ENCODE results near the gene THSD4. TPM values are rescaled to one million over a fixed set of nuclear protein-coding genes. Genes with fewer than 3 reads are reported as not detected.

Gene THSD4
- polyA plus RNA-seq, 2 of the 4 experiments (the other 2 are of a cell fraction) = 15.8 to 40.7 TPM

DNA sequence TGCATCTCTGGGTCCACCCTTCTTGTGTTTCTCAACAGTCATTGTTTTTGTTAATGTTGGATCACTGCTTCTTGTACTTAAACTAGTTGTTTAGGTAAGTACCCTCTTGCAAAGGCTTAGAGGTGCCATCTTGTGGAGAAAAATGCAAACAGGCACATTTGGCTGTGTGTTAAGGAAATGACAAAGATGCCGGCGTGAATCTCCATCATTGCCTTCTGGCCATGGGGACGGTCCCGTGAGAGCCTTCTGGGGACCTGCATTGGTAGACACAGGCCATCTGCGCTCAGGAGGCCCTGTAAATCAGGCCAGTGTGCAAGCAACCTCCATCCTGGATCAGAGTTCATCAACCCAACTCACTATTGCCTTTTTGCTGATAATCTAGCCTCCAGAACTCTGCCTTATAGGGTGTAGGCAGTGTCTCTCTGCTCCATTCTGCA, 536.5 kb downstream of the THSD4 start:
- ChIA-PET CTCF (interaction anchor here (0.6 to 3.8 kb wide), 35 partner anchors 9 to 654 kb away, joined by 3 to 30 read pairs (median 4); no protein-coding TSS in a partner anchor), POLR2A (no interaction called here)
- Histone ChIP-seq H3K4me3 (no peak overlapping the region), H3K27ac (peak overlapping the region; percentile 22 to 69), H3K4me1 (peaks cover 8% of the 10 kb centered on the region; the same call in 2 of the 3 replicates), H3K9me3 (no peaks in the 10 kb centered on the region), H3K4me2 (peak overlapping the region; percentile 32)
- 19% methylated on average over 5 of the region's 5 CpGs for WGBS (ENCODE audit: missing lambda C conversion rate)
- TF ChIP-seq RNF2 (IDR thresholded peaks at IDR 0.05; ENCODE audit: borderline replicate concordance, low read depth) (no peak), CBX8 (IDR thresholded peaks at IDR 0.05) (no peak), SMC3 (IDR thresholded peaks at IDR 0.05) (peak; percentile 92), PHF8 (IDR thresholded peaks at IDR 0.05; ENCODE audit: borderline replicate concordance, low read depth) (no peak), RAD21 (conservative IDR thresholded peaks at IDR 0.05 in 1 of 2, IDR thresholded peaks at IDR 0.05 in 1 of 2) (peak; percentile 89 to 91), MAFK (IDR thresholded peaks at IDR 0.05; ENCODE audit: partially characterized antibody) (peak; percentile 86)
- TF ChIP-seq, protein P1, sequence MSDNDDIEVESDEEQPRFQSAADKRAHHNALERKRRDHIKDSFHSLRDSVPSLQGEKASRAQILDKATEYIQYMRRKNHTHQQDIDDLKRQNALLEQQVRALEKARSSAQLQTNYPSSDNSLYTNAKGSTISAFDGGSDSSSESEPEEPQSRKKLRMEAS (IDR thresholded peaks at IDR 0.05) = peak; percentile 21; the same call in 1 of the 2 replicates
- TF ChIP-seq, protein P2, sequence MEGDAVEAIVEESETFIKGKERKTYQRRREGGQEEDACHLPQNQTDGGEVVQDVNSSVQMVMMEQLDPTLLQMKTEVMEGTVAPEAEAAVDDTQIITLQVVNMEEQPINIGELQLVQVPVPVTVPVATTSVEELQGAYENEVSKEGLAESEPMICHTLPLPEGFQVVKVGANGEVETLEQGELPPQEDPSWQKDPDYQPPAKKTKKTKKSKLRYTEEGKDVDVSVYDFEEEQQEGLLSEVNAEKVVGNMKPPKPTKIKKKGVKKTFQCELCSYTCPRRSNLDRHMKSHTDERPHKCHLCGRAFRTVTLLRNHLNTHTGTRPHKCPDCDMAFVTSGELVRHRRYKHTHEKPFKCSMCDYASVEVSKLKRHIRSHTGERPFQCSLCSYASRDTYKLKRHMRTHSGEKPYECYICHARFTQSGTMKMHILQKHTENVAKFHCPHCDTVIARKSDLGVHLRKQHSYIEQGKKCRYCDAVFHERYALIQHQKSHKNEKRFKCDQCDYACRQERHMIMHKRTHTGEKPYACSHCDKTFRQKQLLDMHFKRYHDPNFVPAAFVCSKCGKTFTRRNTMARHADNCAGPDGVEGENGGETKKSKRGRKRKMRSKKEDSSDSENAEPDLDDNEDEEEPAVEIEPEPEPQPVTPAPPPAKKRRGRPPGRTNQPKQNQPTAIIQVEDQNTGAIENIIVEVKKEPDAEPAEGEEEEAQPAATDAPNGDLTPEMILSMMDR (IDR thresholded peaks at IDR 0.05) = peak; percentile 87
- DNase-seq (ENCODE audit: low read depth in 1 of 2, low spot score in 1 of 2) (peak; percentile 51 to 86), ATAC-seq (peak; percentile 72 to 94), FAIRE-seq (peak; percentile 98)

DNA sequence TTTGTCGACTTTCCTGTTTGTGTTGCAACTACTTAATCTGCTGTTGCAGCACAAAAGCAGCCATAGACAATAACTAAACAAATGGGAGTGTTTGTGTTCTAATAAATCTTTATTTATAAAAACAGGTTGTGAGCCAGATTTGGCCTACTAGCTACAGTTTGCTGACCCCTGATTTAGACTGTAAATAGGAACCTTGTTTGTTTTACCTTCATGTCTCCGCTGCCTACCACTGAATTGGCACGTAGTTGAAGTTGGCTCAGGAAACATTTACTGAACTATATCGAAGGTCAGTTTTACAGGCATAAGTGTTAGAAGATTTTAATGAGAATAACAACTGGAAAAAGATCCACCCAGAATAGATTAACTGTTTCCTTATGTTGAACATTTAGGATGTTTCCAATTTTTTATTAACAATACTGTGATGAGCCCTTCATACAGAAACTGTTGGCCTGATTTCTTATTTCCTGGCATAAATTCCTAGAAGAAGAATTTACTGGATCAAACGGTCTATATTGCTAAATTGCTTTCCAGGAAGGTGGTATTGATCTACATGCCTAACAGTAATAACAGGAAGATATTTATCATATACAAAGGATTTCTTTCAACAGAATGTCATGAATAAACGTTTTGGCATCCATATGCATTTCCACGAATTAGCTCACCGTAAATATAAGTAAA, 538.9 kb downstream of the THSD4 start:
- Histone ChIP-seq H3K4me2 (no peak overlapping the region), H3K4me3 (no peak overlapping the region), H3K4me1 (peaks cover 11% of the 10 kb centered on the region; the same call in 2 of the 3 replicates), H3K27ac (no peak overlapping the region), H3K9me3 (no peaks in the 10 kb centered on the region)
- no peak for DNase-seq (ENCODE audit: low read depth in 1 of 2, low spot score in 1 of 2)
- no peak for FAIRE-seq
- ATAC-seq = no peak
- WGBS (ENCODE audit: missing lambda C conversion rate) = 69% methylated on average over 8 of the region's 8 CpGs
- TF ChIP-seq MAFK (IDR thresholded peaks at IDR 0.05; ENCODE audit: partially characterized antibody) (peak; percentile 42), BHLHE40 (IDR thresholded peaks at IDR 0.05; ENCODE audit: low read depth, low read length) (no peak)
- POLR2A ChIA-PET = no interaction called here
- CTCF ChIA-PET = interaction anchor here (0.9 to 3.8 kb wide), 6 partner anchors 7 to 268 kb away, joined by 3 to 30 read pairs (median 12); no protein-coding TSS in a partner anchor

DNA sequence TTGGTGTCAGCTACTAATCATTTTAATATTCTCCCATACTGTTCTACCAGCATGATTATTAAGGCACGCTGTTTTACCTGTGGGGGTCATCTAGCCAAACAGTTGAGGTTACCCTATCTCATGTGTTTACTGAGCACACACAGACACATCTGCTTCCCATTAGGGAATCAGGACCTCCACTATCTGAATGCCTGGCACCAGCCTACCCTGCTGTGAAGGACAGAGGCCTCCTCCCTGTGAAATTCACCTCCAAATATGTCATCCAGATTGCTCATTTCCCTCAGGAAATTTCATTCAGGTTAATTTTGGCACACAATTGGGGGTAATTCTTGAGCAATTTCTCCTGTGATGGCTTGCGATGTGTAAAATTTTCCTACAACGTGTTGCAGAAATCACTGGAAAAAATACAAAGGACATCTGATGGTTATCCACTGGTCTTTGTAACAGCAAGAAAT, 539.5 kb downstream of the THSD4 start:
- ChIA-PET CTCF (no interaction called here), POLR2A (no interaction called here)
- DNase-seq (ENCODE audit: low read depth in 1 of 2, low spot score in 1 of 2) (no peak), ATAC-seq (no peak), FAIRE-seq (no peak)
- TF ChIP-seq CEBPB (IDR thresholded peaks at IDR 0.05) = no peak
- no peak for TF ChIP-seq EHMT2 (IDR thresholded peaks at IDR 0.05; ENCODE audit: low read depth)
- TF ChIP-seq, protein P3, sequence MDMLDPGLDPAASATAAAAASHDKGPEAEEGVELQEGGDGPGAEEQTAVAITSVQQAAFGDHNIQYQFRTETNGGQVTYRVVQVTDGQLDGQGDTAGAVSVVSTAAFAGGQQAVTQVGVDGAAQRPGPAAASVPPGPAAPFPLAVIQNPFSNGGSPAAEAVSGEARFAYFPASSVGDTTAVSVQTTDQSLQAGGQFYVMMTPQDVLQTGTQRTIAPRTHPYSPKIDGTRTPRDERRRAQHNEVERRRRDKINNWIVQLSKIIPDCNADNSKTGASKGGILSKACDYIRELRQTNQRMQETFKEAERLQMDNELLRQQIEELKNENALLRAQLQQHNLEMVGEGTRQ (IDR thresholded peaks at IDR 0.05) = no peak
- no peak for TF ChIP-seq KDM1A (IDR thresholded peaks at IDR 0.05; ENCODE audit: low read depth)
- TF ChIP-seq MAFK (IDR thresholded peaks at IDR 0.05; ENCODE audit: partially characterized antibody) = no peak
- TF ChIP-seq RAD21 (conservative IDR thresholded peaks at IDR 0.05 in 1 of 2, IDR thresholded peaks at IDR 0.05 in 1 of 2) = no peak
- TF ChIP-seq, protein P4, sequence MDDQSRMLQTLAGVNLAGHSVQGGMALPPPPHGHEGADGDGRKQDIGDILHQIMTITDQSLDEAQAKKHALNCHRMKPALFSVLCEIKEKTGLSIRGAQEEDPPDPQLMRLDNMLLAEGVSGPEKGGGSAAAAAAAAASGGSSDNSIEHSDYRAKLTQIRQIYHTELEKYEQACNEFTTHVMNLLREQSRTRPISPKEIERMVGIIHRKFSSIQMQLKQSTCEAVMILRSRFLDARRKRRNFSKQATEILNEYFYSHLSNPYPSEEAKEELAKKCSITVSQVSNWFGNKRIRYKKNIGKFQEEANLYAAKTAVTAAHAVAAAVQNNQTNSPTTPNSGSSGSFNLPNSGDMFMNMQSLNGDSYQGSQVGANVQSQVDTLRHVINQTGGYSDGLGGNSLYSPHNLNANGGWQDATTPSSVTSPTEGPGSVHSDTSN (IDR thresholded peaks at IDR 0.05) = no peak
- TF ChIP-seq ZNF302 (CRISPR knock-in tag; IDR thresholded peaks at IDR 0.05) = no peak
- H3K27ac ChIP-seq = no peak overlapping the region
- 86% methylated on average over 3 of the region's 3 CpGs for WGBS (ENCODE audit: missing lambda C conversion rate)
- H3K4me3 ChIP-seq = no peak overlapping the region
- H3K4me1 ChIP-seq = peaks cover 16% of the 10 kb centered on the region; the same call in 2 of the 3 replicates
- no peak overlapping the region for H3K4me2 ChIP-seq
- H3K9me3 ChIP-seq = no peaks in the 10 kb centered on the region

Measured in A549 (cell line).